ENCODE results near the gene PKNOX2.

Gene PKNOX2

GRCh38 chr11:125256541-125257189 lies 92.1 kb downstream of the PKNOX2 start:
- Histone ChIP-seq H3K4me3 (no peak overlapping the region), H4K20me1 (no peaks in the 10 kb centered on the region), H3K9me3 (no peaks in the 10 kb centered on the region), H3K4me1 (peaks cover 41% of the 10 kb centered on the region), H3K36me3 (no peaks in the 10 kb centered on the region), H3K9ac (no peak overlapping the region), H3K4me2 (peak overlapping the region; percentile 74), H3K27me3 (no peaks in the 10 kb centered on the region), H3K27ac (peak overlapping the region; percentile 60; the same call in 1 of the 2 replicates)
- TF ChIP-seq Cebpa-rat (IDR thresholded peaks at IDR 0.05): no peak

- peaks cover 41% of the 10 kb centered on the region for H3K4me1 ChIP-seq
- H3K4me2 ChIP-seq: peak overlapping the region; percentile 74
- TF ChIP-seq Cebpa-rat (IDR thresholded peaks at IDR 0.05): no peak
- H3K27me3 ChIP-seq: 0 out of 2 replicates have a peak, but pooled peaks cover 3% of the 10 kb centered on the region
- no peak overlapping the region for H3K9ac ChIP-seq
- no peak overlapping the region for H3K4me3 ChIP-seq
- H3K27ac ChIP-seq: no peak overlapping the region
- H3K36me3 ChIP-seq: no peaks in the 10 kb centered on the region
- H4K20me1 ChIP-seq: no peaks in the 10 kb centered on the region
- no peaks in the 10 kb centered on the region for H3K9me3 ChIP-seq
Observed at GRCh38 chr11:125257190-125257579, 92.6 kb downstream of the PKNOX2 start.

GRCh38 chr11:125257751-125258150 lies 93.2 kb downstream of the PKNOX2 start:
- peaks cover 42% of the 10 kb centered on the region for H3K4me1 ChIP-seq
- no peaks in the 10 kb centered on the region for H3K36me3 ChIP-seq
- H3K27me3 ChIP-seq: peaks cover 8% of the 10 kb centered on the region; the same call in 1 of the 2 replicates
- H3K4me3 ChIP-seq: no peak overlapping the region
- H3K9ac ChIP-seq: no peak overlapping the region
- no peaks in the 10 kb centered on the region for H4K20me1 ChIP-seq
- no peaks in the 10 kb centered on the region for H3K9me3 ChIP-seq
- peak overlapping the region; percentile 74 for H3K4me2 ChIP-seq
- no peak overlapping the region for H3K27ac ChIP-seq
- no peak for TF ChIP-seq Cebpa-rat (IDR thresholded peaks at IDR 0.05)

GRCh38 chr11:125258291-125259032 lies 93.9 kb downstream of the PKNOX2 start:
- Histone ChIP-seq H3K9me3 (no peaks in the 10 kb centered on the region), H3K36me3 (no peaks in the 10 kb centered on the region), H4K20me1 (no peaks in the 10 kb centered on the region), H3K4me1 (peaks cover 49% of the 10 kb centered on the region), H3K4me3 (no peak overlapping the region), H3K27me3 (peaks cover 15% of the 10 kb centered on the region), H3K9ac (no peak overlapping the region), H3K4me2 (peak overlapping the region; percentile 74), H3K27ac (no peak overlapping the region)
- TF ChIP-seq Cebpa-rat (IDR thresholded peaks at IDR 0.05): no peak

GRCh38 chr11:125261588-125261987 lies 97.0 kb downstream of the PKNOX2 start:
- Histone ChIP-seq H3K4me2 (no peak overlapping the region), H3K36me3 (no peaks in the 10 kb centered on the region), H3K4me3 (no peak overlapping the region), H3K27ac (no peak overlapping the region), H3K4me1 (peaks cover 70% of the 10 kb centered on the region), H3K9ac (no peak overlapping the region), H4K20me1 (peaks cover 8% of the 10 kb centered on the region; the same call in 1 of the 2 replicates), H3K9me3 (no peaks in the 10 kb centered on the region), H3K27me3 (peaks cover 17% of the 10 kb centered on the region)
- TF ChIP-seq Cebpa-rat (IDR thresholded peaks at IDR 0.05): no peak

- Histone ChIP-seq H3K27me3 (peaks cover 17% of the 10 kb centered on the region), H3K4me1 (peaks cover 62% of the 10 kb centered on the region), H3K4me2 (peak overlapping the region; percentile 88; the same call in 1 of the 2 replicates), H4K20me1 (peaks cover 8% of the 10 kb centered on the region; the same call in 1 of the 2 replicates), H3K4me3 (no peak overlapping the region), H3K27ac (no peak overlapping the region), H3K9ac (no peak overlapping the region), H3K36me3 (no peaks in the 10 kb centered on the region), H3K9me3 (no peaks in the 10 kb centered on the region)
- TF ChIP-seq Cebpa-rat (IDR thresholded peaks at IDR 0.05): no peak
Observed at GRCh38 chr11:125262194-125262829, 97.8 kb downstream of the PKNOX2 start.

- TF ChIP-seq Cebpa-rat (IDR thresholded peaks at IDR 0.05): no peak
- Histone ChIP-seq H3K4me2 (peak overlapping the region; percentile 88), H3K9ac (no peak overlapping the region), H3K9me3 (no peaks in the 10 kb centered on the region), H3K36me3 (no peaks in the 10 kb centered on the region), H3K27me3 (peaks cover 17% of the 10 kb centered on the region), H3K4me3 (no peak overlapping the region), H3K27ac (no peak overlapping the region), H3K4me1 (peaks cover 57% of the 10 kb centered on the region), H4K20me1 (peaks cover 8% of the 10 kb centered on the region; the same call in 1 of the 2 replicates)
Observed at GRCh38 chr11:125262830-125263218, 98.3 kb downstream of the PKNOX2 start.

- Histone ChIP-seq H3K27ac (no peak overlapping the region), H4K20me1 (peaks cover 8% of the 10 kb centered on the region; the same call in 1 of the 2 replicates), H3K9me3 (no peaks in the 10 kb centered on the region), H3K36me3 (no peaks in the 10 kb centered on the region), H3K4me3 (no peak overlapping the region), H3K9ac (no peak overlapping the region), H3K27me3 (peaks cover 17% of the 10 kb centered on the region), H3K4me2 (peak overlapping the region; percentile 88), H3K4me1 (peaks cover 52% of the 10 kb centered on the region)
- no peak for TF ChIP-seq Cebpa-rat (IDR thresholded peaks at IDR 0.05)
Observed at GRCh38 chr11:125263268-125263790, 98.8 kb downstream of the PKNOX2 start.

- H3K36me3 ChIP-seq: no peaks in the 10 kb centered on the region
- H3K9me3 ChIP-seq: no peaks in the 10 kb centered on the region
- H4K20me1 ChIP-seq: peaks cover 8% of the 10 kb centered on the region; the same call in 1 of the 2 replicates
- no peak overlapping the region for H3K27ac ChIP-seq
- no peak overlapping the region for H3K4me3 ChIP-seq
- H3K4me1 ChIP-seq: peaks cover 42% of the 10 kb centered on the region
- TF ChIP-seq Cebpa-rat (IDR thresholded peaks at IDR 0.05): no peak
- peak overlapping the region; percentile 88 for H3K4me2 ChIP-seq
- peaks cover 17% of the 10 kb centered on the region for H3K27me3 ChIP-seq
- H3K9ac ChIP-seq: no peak overlapping the region
Observed at GRCh38 chr11:125264100-125265022, 99.8 kb downstream of the PKNOX2 start.

Measured in BLaER1 (cell line).